Endothelial cell of umbilical vein (primary cell): ENCODE data around the gene ROMO1.
"Not testable (repeated sequence)": the region's sequence is repeated elsewhere in the genome, so short reads cannot be mapped to it uniquely, and the experiment has no call there.

ENCODE experiments used
- EZH2 ChIP-seq: IDR thresholded peaks from 2 replicates; pipeline ENCODE4 v1.6.1; 2012; ENCODE audit warnings: borderline replicate concordance, low read depth, mild to moderate bottlenecking, moderate library complexity, low read length, inconsistent platforms; ENCODE audit not compliant: severe bottlenecking
- GATA2 ChIP-seq: IDR thresholded peaks from 2 replicates; pipeline ENCODE4 v1.7.0; 2011; ENCODE audit warnings: low read depth, mild to moderate bottlenecking, moderate library complexity, mixed read lengths, low read length; ENCODE audit not compliant: insufficient read length, insufficient read depth
- MYC ChIP-seq: IDR thresholded peaks from one replicate; pipeline ENCODE4 v1.6.1; 2011; ENCODE audit warnings: mild to moderate bottlenecking, low read depth, low read length
- POLR2A ChIP-seq: IDR thresholded peaks from 2 replicates; pipeline ENCODE4 v1.6.1; 2012; ENCODE audit warnings: low read depth, mild to moderate bottlenecking, control low read depth, low read length
- POLR2AphosphoS5 ChIP-seq: IDR thresholded peaks from 2 replicates; pipeline ENCODE4 v1.6.1; 2012; ENCODE audit warnings: low read depth, mild to moderate bottlenecking, control low read depth, low read length, moderate library complexity; ENCODE audit not compliant: insufficient read depth
- TF ChIP-seq, protein P1 (sequence below), 2 donors: IDR thresholded peaks; 1 replicate in 1 of 2; 2 replicates in 1 of 2; pipeline ENCODE4 v1.5.1; 2011; ENCODE audit warnings: low read length in 2 of 2, mild to moderate bottlenecking in 2 of 2, moderate library complexity in 2 of 2, control low read depth in 1 of 2, inconsistent platforms in 1 of 2, low read depth in 1 of 2; ENCODE audit not compliant: insufficient read depth in 1 of 2; ENCODE audit errors: extremely low read depth in 1 of 2

DNA sequence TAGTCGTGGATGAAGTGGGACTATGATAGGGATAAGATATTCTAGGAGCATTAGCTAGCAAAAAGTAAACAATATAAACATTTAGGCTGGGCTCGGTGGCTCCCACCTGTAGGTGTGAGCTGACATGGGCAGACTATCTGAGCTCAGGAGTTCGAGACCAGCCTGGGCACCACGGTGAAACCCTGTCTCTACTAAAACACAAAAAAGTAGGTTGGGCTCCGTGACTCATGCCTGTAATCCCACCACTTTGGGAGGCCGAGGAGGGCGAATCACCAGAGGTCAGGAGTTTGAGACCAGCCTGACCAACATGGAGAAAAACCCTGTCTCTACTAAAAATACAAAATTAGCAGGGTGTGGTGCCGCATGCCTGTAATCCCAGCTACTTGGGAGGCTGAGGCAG, 19.1 kb downstream of the ROMO1 start:
- TF ChIP-seq POLR2AphosphoS5, POLR2A, MYC, EZH2, GATA2: not testable (repeated sequence)
- TF ChIP-seq, protein P1, sequence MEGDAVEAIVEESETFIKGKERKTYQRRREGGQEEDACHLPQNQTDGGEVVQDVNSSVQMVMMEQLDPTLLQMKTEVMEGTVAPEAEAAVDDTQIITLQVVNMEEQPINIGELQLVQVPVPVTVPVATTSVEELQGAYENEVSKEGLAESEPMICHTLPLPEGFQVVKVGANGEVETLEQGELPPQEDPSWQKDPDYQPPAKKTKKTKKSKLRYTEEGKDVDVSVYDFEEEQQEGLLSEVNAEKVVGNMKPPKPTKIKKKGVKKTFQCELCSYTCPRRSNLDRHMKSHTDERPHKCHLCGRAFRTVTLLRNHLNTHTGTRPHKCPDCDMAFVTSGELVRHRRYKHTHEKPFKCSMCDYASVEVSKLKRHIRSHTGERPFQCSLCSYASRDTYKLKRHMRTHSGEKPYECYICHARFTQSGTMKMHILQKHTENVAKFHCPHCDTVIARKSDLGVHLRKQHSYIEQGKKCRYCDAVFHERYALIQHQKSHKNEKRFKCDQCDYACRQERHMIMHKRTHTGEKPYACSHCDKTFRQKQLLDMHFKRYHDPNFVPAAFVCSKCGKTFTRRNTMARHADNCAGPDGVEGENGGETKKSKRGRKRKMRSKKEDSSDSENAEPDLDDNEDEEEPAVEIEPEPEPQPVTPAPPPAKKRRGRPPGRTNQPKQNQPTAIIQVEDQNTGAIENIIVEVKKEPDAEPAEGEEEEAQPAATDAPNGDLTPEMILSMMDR (IDR thresholded peaks at IDR 0.05; ENCODE audit: extremely low read depth in 1 of 2, insufficient read depth in 1 of 2, low read depth in 1 of 2, low read length in 2 of 2), result not testable (repeated sequence)
